ENCODE measurements around the gene MRGPRD. TPM values are rescaled to one million over a fixed set of nuclear protein-coding genes. Genes with fewer than 3 reads are reported as not detected.
A peak's percentile ranks its signal among the peaks of the same experiment; 100 is the strongest.

The MRGPRD gene
- total RNA-seq, 1 donor: not detected

DNA sequence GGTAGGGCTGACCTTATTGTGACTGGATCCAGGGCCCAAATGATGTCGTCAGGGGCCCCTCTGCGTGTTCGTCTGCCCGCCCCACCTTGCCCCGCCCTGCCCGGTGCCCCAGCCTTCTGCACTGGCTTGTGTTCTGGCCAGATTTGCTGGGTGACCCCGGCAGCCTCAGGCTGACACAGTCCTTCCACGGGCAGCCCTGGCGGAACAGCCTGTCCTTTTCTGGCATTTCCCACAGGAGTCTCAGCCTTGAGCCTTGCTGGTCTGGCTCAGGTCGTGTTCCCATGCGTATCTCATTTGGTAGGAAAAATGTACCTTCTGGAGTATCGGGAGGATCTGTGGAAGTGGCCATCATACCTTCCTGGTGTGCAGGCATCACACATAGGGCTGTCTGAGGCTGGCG, 46.1 kb downstream of the MRGPRD start:
- no peak overlapping the region for H3K4me2 ChIP-seq (ENCODE audit: insufficient read depth, low read length)
- H3K9me3 ChIP-seq (ENCODE audit: low read depth, low read length): no peaks in the 10 kb centered on the region
- DNase-seq (ENCODE audit: insufficient read length, low spot score, missing footprints): no peak
- no peak overlapping the region for H2AFZ ChIP-seq (ENCODE audit: low read length)
- no peak overlapping the region for H3K27ac ChIP-seq (ENCODE audit: low read depth, low read length)
- no peak overlapping the region for H3K4me3 ChIP-seq (ENCODE audit: insufficient read depth, low read length)
- TF ChIP-seq, protein P1, sequence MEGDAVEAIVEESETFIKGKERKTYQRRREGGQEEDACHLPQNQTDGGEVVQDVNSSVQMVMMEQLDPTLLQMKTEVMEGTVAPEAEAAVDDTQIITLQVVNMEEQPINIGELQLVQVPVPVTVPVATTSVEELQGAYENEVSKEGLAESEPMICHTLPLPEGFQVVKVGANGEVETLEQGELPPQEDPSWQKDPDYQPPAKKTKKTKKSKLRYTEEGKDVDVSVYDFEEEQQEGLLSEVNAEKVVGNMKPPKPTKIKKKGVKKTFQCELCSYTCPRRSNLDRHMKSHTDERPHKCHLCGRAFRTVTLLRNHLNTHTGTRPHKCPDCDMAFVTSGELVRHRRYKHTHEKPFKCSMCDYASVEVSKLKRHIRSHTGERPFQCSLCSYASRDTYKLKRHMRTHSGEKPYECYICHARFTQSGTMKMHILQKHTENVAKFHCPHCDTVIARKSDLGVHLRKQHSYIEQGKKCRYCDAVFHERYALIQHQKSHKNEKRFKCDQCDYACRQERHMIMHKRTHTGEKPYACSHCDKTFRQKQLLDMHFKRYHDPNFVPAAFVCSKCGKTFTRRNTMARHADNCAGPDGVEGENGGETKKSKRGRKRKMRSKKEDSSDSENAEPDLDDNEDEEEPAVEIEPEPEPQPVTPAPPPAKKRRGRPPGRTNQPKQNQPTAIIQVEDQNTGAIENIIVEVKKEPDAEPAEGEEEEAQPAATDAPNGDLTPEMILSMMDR (IDR thresholded peaks at IDR 0.05; ENCODE audit: extremely low read depth, low read depth, low read length): no peak
- H3K4me1 ChIP-seq (ENCODE audit: insufficient read depth, low read length): no peaks in the 10 kb centered on the region
- H3K36me3 ChIP-seq (ENCODE audit: insufficient read depth, low read length): peaks cover 49% of the 10 kb centered on the region
- H4K20me1 ChIP-seq (ENCODE audit: insufficient read depth, low read length): no peaks in the 10 kb centered on the region
- H3K27me3 ChIP-seq (ENCODE audit: insufficient read depth, low read length): no peaks in the 10 kb centered on the region
- no peaks in the 10 kb centered on the region for H3K79me2 ChIP-seq (ENCODE audit: insufficient read depth, low read length)

DNA sequence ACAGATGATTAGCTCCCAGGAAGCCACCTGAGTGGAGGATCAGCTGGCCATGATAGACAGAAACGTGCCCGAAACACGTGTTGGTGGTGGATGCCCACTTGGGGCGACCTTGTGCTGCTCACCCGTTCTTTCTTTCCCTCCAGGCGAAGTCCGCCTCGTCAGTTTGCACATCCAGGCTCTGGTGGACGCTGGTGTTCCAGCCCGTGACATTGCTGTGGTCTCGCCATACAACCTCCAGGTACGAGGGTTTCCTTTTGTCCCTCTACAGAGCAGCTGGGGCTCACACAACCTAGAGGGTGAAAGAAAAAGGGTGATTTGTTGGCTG, 46.5 kb downstream of the MRGPRD start:
- no peaks in the 10 kb centered on the region for H3K9me3 ChIP-seq (ENCODE audit: low read depth, low read length)
- H3K4me1 ChIP-seq (ENCODE audit: insufficient read depth, low read length): no peaks in the 10 kb centered on the region
- no peak overlapping the region for H3K4me3 ChIP-seq (ENCODE audit: insufficient read depth, low read length)
- H4K20me1 ChIP-seq (ENCODE audit: insufficient read depth, low read length): no peaks in the 10 kb centered on the region
- no peaks in the 10 kb centered on the region for H3K79me2 ChIP-seq (ENCODE audit: insufficient read depth, low read length)
- H3K4me2 ChIP-seq (ENCODE audit: insufficient read depth, low read length): no peak overlapping the region
- DNase-seq (ENCODE audit: insufficient read length, low spot score, missing footprints): no peak
- no peaks in the 10 kb centered on the region for H3K27me3 ChIP-seq (ENCODE audit: insufficient read depth, low read length)
- no peak overlapping the region for H2AFZ ChIP-seq (ENCODE audit: low read length)
- TF ChIP-seq, protein P1 (IDR thresholded peaks at IDR 0.05; ENCODE audit: extremely low read depth, low read depth, low read length): no peak
- H3K27ac ChIP-seq (ENCODE audit: low read depth, low read length): no peak overlapping the region
- peaks cover 50% of the 10 kb centered on the region for H3K36me3 ChIP-seq (ENCODE audit: insufficient read depth, low read length)

DNA sequence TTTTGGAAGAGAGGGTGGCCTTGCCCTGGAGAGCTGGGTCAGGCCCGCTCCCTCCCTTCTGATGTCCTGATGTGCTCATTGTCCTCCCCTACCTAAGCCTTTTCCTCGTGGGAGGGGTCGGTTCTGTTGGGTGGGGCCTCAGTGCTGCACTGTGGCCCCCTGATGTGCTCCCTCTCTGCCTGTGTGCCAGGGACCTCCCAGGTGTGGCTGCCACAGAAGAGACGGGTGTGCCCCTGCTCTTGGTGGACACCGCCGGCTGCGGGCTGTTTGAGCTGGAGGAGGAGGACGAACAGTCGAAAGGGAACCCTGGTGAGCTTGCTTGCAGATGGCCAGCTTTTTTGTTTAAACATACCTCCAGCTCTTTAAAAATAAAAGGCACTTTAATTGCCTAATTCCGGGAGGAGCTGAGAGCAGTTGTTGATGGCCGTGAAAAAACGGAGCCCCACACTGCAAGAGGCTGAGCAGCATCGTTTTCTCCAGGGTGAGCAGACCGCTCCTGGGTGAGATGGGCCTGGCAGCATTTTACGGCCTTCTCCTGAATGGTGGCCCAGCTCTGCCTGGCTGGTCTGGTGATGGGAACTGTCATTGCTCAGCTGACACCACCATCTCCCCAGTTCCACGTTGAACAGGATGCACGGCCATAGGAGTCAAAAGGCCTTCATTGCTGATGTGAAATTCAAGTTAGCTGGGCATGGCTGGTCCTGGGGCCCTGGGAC, 47.0 kb downstream of the MRGPRD start:
- no peak overlapping the region for H3K4me2 ChIP-seq (ENCODE audit: insufficient read depth, low read length)
- H3K36me3 ChIP-seq (ENCODE audit: insufficient read depth, low read length): peaks cover 51% of the 10 kb centered on the region
- TF ChIP-seq, protein P1 (IDR thresholded peaks at IDR 0.05; ENCODE audit: extremely low read depth, low read depth, low read length): no peak
- no peaks in the 10 kb centered on the region for H3K9me3 ChIP-seq (ENCODE audit: low read depth, low read length)
- H4K20me1 ChIP-seq (ENCODE audit: insufficient read depth, low read length): no peaks in the 10 kb centered on the region
- no peak overlapping the region for H2AFZ ChIP-seq (ENCODE audit: low read length)
- no peaks in the 10 kb centered on the region for H3K27me3 ChIP-seq (ENCODE audit: insufficient read depth, low read length)
- no peak overlapping the region for H3K4me3 ChIP-seq (ENCODE audit: insufficient read depth, low read length)
- no peaks in the 10 kb centered on the region for H3K79me2 ChIP-seq (ENCODE audit: insufficient read depth, low read length)
- DNase-seq (ENCODE audit: insufficient read length, low spot score, missing footprints): peak; percentile 78
- H3K4me1 ChIP-seq (ENCODE audit: insufficient read depth, low read length): no peaks in the 10 kb centered on the region
- H3K27ac ChIP-seq (ENCODE audit: low read depth, low read length): no peak overlapping the region

DNA sequence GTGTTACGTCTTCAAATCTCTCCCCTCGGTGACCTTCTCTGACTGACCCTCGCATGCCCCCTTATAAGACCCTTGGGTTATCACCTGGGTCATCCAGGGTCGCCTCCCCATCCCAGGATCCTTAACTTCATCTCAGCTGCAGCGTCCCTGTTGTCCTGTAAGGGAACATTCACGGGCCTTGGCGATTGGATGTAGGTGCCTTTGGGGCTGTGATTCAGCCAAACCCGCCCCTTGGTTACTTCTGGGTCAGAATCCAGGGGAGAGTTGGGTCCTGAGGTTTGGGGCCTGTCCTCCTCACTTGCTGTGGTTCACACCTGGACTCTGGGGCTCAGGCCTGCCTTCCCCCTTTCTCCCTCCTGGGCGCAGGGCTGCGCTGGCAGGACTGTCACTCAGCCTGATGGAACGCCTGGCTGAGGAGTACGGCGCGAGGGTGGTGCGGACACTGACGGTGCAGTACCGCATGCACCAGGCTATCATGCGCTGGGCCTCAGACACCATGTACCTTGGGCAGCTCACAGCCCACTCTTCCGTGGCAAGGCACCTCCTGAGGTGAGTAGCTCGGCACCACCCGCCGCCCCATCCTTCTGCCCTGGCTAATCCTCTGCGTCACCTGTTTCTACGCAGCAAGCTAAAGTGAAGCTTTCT, 47.7 kb downstream of the MRGPRD start:
- no peak overlapping the region for H2AFZ ChIP-seq (ENCODE audit: low read length)
- no peaks in the 10 kb centered on the region for H3K79me2 ChIP-seq (ENCODE audit: insufficient read depth, low read length)
- no peaks in the 10 kb centered on the region for H3K9me3 ChIP-seq (ENCODE audit: low read depth, low read length)
- no peaks in the 10 kb centered on the region for H3K4me1 ChIP-seq (ENCODE audit: insufficient read depth, low read length)
- no peaks in the 10 kb centered on the region for H4K20me1 ChIP-seq (ENCODE audit: insufficient read depth, low read length)
- no peak for DNase-seq (ENCODE audit: insufficient read length, low spot score, missing footprints)
- H3K27ac ChIP-seq (ENCODE audit: low read depth, low read length): no peak overlapping the region
- no peak overlapping the region for H3K4me2 ChIP-seq (ENCODE audit: insufficient read depth, low read length)
- peaks cover 47% of the 10 kb centered on the region for H3K36me3 ChIP-seq (ENCODE audit: insufficient read depth, low read length)
- TF ChIP-seq, protein P1 (IDR thresholded peaks at IDR 0.05; ENCODE audit: extremely low read depth, low read depth, low read length): no peak
- no peaks in the 10 kb centered on the region for H3K27me3 ChIP-seq (ENCODE audit: insufficient read depth, low read length)
- H3K4me3 ChIP-seq (ENCODE audit: insufficient read depth, low read length): no peak overlapping the region
